Stimulated activated CD4-positive, alpha-beta T cell treated with anti-CD3 and anti-CD28 coated beads, Interleukin-12 subunit alpha, Interleukin-12 subunit beta, amount 100 ng/mL, for 4 hours (primary cell): ENCODE results near the gene NME8.
"Not testable (repeated sequence)": the region's sequence is repeated elsewhere in the genome, so short reads cannot be mapped to it uniquely, and the experiment has no call there.

Source experiments
- DNase-seq: peaks from one replicate; pipeline ENCODE4 v3.0.0-alpha.2; 2020

Gene NME8, protein sequence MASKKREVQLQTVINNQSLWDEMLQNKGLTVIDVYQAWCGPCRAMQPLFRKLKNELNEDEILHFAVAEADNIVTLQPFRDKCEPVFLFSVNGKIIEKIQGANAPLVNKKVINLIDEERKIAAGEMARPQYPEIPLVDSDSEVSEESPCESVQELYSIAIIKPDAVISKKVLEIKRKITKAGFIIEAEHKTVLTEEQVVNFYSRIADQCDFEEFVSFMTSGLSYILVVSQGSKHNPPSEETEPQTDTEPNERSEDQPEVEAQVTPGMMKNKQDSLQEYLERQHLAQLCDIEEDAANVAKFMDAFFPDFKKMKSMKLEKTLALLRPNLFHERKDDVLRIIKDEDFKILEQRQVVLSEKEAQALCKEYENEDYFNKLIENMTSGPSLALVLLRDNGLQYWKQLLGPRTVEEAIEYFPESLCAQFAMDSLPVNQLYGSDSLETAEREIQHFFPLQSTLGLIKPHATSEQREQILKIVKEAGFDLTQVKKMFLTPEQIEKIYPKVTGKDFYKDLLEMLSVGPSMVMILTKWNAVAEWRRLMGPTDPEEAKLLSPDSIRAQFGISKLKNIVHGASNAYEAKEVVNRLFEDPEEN

DNA sequence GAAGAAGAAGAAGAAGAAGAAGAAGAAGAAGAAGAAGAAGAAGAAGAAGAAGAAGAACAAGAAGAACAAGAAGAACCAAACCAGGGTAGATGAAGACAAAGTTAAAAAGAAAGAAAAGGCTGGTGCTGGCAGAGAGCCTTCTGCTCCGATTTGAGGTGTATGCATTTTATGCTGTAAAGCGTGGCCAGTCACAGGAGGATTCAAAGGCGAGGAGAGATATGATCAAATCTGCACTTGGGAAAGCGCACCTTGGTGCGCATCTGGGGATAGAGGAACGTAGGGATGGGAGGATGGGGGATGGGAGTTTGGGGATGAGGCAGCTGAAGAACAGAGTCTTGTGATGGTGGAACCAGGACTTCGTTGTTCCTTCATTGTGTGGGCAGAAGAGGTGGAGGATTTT, at the start of gene NME8:
TSS of gene NME8 (plus strand) at position 301 of the 400 bp plus-strand sequence. CDS start 1,670 bp downstream, outside the sequence.
- DNase-seq = no peak

DNA sequence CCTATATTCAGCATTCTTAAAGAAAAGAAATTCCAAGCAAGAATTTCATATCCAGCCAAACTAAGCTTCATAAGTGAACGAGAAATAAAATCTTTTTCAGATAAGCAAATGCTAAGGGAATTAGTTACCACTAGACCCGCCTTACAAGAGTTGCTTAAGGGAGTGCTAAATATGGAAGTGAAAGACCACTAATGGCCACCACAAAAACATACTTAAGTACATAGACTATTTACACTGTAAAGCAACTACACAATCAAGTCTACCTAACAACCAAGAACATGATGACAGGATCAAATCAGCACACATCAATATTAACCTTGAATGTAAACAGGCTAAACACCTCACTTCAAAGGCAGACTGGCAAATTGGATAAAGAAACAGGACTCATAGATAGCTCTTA, 42.2 kb upstream of the NME8 start:
- no peak for DNase-seq

DNA sequence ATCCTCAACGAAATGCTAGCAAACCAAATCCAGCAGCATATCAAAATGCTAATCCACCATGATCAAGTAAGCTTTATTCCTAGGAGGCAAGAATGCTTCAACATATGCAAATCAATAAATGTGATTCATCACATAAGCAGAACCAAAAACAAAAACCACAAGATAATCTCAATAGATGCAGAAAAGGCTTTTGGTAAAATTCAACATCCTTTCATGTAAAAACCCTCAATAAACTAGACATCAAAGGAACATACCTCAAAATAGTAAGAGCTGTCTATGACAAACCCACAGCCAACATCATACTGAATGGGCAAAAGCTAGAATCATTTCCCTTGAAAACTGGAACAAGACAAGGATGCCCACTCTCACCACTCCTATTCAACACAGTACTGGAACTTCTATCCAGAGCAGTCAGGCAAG, 36.2 kb upstream of the NME8 start:
- DNase-seq = not testable (repeated sequence)

DNA sequence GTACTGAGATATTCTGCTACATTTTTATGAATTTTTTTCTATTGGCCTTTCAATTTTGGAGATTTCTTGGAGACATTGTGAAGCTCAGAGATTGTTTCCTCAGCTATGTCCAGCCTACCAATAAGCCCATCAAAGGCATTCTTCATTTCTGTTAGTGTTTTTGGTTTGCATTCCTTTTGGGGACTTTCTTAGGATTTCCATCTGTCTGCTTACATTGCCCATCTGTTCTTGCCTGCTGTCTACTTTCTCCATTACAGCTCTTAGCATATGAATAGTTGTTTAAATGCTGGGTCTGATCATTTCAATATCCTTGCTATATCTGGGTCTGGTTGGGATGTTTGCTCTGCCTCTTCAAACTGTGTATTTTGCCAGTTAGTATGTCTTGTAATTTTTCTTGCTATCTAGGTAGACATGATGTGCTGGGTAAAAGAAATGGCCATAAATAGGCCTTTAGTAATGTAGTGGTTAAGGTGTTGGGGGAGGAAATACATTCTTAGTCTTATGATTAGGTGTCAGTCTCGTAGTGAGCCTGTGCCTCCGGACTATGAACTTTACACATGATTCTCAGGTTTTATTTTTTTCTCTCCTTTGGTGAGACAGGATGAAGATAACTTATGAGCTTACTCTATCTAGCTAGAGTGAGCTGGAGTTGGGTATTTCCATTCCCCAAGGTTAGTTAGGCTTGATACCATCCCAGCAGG, 32.6 kb upstream of the NME8 start:
- DNase-seq = no peak

DNA sequence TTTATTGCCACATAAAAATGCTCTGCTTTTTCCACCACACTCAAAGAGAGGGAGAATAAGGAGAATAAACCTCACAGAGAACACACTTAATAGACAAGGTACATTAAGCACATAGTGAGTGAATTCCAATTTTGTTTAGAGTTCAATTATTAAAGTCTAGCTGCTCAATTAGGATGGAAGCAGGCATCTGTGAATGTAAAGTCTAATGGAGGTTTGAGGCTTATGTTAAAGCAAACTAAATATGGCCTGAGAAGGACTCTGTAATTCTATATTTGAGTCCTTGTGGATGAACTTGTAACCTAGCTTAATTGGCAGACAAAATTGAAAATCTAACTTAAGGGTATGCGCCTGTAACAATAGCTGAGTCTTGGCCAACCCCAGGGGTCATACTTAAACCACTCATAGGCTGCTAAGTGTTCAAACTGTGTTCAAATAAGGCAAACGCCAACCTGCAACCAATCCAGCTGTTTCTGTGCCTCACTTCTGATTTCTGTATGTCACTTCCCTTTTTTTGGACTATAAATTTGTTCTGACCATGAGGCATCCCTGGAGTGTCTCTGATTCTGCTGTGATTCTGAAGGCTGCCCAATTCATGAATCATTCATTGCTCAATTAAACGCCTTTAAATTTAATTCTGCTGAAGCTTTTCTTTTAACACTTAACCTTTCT, 31.3 kb upstream of the NME8 start:
- no peak for DNase-seq

DNA sequence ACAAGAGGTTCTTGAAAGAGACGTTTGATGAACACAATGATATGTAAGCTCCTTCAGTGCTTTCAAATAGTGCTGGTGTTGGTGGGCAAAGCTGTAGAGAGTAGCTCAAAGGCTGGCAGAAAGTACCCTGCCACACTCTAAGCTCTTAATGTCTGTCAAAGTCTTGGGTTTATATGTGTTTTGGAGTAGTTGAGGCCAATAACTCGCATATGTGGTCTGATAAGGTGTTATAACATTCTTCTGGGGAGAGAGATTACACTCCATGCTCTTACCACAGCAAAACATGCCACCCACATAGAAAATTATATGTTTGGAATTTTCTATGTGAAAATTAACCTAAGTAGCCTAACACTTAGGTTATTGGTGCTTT, 30.8 kb upstream of the NME8 start:
- DNase-seq = no peak

DNA sequence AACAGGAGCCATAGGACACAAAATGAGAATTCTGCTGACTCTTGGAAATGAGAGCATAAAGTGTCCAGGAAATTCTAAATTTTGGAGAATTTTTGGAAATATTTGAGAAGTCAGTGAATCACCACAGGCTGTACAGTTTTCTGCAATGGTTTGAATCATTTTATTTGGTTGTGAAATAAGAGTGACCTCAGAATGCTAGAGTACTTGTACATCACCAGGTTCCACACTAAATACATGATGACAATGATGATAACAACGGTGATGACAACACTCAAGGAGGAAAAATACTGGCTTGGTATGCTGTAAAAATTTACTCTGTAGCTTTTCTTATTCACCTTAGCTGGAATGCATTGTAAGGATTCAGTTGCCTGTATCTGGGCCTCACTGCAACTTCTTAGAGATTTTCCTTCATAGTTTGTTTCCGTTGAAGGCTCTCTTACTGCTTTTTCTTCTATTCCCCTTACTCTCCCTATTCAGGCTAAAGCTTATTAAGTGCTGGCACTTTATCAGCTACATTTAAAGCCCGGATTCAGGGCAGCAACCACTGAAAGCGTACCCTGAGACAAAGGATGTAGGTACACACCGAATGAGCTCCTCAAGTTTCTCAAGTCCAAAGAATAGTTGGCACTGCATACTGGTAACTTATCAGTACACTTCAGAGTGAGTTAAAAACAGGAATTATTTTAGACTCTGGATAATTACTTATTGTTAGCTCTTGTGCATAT, 30.2 kb upstream of the NME8 start:
- DNase-seq = no peak

DNA sequence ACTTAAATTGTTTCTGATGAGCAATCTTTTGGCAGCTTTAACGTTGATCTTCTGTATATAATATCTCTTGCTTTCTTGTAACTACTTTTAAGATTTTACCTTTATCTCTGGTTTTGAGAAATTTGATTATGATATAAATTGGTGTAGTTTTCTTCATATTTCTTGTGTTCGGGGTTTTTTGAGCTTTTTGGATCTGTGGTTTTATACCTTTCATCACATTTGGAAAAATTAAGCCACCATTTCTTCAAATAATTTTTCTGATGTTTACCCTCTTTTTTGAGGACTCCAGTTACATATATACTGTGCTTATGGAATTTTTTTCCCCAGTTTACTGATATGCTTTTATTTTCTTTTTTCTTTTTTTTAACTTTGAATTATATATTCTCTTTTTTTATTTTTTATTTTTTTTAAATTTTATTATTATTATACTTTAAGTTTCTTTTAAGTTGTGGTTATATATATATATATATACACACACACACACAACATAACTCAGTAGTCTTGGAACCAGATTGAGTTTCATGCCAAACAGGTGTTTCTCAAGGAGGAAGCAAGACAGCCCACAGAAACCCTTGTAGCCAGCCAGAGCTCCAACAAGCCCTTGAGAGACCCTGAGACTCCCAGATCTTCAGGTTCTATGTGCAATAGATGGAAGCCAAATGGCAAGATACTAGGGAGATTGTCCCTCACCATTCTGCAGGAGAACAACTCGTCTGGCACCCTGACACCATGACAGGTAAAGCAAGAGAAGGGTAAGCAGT, 27.5 kb upstream of the NME8 start:
- no peak for DNase-seq

DNA sequence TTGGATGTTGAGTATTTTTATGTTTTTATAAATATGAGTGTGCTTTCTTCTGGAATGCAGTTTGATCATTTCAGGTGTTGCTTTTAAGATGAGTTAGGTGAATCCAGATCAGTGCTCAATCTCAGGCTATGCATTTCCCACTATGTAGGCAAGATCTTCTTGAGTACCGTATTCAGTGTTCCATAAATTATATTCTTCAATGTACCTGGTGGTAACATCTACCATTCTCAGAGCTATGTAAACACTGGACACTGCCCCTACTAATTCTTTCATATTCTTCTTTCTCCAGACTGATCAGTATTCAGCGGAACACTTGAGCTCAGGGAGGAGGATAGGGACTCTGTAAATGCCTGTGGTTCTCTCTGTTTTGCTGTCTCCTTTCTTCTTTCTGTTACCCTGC, 25.5 kb upstream of the NME8 start:
- DNase-seq = no peak

DNA sequence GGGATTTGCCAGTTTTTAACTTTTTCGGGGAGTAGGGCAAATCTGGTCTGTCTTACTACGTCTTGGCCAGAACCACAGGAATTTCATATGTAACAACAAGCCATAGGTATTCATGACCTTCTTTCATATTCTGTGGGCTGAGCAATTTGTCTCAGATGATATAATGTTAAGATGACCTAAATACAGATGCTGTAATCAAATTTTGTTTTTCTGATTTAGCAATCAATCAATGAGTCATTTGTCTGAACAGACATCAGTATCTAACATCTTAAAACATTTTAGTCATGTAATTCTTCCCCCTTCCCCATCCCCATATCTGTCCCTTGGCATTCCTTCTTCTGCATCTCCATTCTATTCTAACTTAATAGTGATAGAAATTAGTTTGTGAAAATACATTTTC, 24.8 kb upstream of the NME8 start:
- no peak for DNase-seq

DNA sequence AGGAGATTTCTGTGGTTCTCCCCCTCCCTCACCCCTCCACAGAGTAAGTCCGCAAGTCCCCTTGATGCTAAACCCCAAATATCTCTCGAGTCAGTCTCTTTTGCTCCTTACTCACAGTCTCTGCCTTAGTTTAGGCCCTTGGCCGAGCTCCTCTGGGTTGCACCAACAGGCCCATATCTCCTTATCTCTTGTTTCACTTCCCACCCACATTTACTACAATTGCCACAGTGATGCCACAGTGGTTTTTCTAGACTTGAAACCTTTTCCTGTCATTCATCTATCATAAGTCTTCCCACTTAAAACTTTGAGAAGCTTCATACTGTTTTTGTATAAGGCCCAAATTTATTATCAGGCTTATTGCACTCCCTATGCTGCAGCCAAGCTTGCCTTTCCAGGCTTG, 23.4 kb upstream of the NME8 start:
- DNase-seq = no peak

DNA sequence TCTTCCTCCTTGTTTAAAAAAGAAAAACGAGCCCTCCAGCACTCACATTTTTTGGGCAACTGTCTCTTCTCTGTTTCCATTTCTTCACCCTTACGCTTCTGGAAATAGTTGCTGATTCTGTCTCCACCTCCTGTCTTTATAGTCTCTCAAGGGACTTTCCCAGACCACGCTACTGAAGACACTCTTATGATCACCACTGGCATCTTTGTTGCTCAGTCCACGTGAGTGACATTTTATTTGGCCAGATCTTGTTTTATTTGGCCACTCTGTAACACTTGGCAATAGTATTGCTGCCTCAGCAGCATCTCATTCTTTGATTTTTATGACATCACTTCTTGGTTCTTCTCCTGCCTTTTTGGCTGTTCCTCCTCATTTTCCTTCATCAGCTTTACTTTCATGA, 21.6 kb upstream of the NME8 start:
- DNase-seq = no peak

DNA sequence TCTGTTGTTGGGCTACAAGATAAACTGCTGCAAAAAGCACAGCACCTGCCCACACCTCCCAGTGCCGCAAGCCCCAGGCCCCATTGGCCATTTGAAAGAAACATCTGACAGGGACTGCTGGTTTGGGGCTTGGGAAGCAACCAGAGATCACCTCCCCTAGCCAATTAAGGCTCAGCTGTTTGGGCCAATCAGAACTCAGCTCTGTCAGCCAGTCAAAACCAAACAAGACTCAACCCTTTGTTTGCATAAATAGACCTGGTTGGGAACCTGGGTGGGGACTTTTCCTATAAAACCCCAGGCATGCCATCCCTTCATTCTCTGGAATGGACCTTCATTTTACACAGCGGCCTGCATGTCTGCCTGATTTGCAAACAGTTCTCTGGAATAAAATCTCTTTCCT, 17.2 kb upstream of the NME8 start:
- no peak for DNase-seq

DNA sequence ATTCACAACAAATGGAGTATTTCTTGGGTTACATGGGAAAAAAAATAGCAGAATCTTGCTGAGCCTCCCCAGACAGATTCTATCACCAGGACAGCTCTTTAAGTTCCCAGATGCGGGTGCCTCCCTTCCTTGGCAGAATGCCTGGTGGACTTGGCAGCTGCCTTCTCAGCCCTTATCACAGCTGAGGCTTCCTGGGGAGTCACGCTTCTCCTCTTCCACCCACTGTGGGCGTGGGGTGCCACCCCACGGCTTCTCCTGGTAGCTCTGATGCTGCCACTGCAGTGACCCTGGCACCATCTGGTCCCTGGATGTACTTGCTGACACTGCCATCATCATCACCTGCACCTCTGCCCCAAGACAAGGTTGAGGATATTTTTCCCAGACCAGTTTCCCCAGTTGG, 16.2 kb upstream of the NME8 start:
- no peak for DNase-seq

DNA sequence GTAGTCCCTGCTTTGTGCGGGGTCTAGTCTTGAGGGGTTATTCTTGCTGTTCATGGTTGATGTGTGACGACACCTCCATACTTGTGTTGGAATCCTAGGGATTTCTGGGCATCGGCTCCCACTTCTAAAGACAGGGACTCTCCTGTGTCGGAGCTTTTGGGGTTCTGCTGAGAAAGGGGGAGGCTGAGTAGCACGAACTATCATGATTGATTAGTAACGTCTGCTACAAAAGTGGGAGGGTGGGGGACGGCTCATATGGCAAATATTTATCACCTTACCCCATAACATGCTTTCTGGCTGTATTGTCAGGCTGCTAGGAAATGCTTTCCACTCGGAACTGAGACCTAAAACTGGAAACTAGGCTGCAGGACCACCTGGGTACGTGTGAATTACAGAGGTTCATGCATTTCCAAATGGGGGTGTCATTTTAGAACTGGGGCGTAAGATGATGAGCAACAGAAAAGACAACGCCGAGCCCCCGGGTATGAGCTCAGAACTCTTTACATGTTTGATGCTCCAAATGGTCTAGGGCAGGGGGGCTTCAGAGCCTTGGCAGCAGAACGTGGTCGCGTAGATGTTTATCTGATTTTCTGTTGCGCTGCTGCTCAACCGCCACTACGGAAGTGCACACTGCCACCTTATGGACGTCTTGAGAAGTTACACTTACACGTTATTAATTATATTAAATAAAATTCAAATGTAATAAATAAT, 15.1 kb upstream of the NME8 start:
- peak; percentile 26 for DNase-seq

DNA sequence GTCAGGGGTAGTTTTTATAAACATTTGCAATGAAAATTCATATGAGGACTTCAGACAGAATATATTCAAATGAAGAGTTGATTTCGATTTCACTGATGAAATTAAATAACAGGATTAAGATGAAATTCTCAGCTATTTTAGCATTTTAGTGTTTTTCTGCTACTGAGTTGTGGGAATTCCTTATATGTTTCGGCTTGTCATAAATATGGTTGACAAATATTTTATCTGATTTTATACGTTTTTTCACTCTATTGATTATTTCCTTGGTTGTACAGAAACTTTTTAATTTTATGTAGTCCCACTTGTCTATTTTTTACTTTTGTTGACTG, 14.6 kb upstream of the NME8 start:
- no peak for DNase-seq

DNA sequence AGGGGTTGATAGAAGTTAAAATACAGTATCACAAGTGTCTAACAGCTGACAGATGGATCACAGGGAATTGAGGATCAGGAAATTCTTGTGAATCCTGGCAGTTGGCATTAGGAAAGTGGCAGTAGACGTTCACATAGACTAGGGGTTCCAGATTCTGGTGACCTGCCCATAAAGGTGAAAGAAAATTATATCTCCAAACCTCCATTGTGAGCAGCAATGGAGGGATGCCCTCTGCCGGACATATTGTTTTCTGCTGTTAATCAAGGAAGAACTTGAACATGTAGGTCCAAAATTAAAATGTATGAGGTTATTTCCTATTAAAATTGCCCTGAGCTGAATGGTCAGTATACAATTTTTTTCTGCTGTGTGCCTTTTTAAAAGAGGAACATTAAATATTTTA, 5.1 kb downstream of the NME8 start:
- DNase-seq = no peak

DNA sequence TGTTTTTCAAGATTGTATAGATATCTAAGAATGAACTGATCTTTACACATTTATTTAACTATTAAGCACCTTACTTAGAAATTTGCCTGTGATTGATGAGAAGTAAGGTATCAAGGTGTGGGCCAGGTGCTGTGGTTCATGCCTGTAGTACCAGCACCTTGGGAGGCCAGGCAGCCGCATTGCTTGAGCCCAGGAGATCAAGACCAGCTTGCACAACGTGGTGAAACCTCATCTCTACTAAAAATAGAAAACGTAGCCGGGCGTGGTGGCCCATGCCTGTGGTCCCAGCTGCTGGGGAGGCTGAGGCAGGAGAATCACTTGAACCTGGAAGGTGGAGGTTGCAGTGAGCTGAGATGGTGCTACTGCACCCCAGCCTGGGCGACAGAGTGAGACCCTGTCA, 33.7 kb downstream of the NME8 start:
- no peak for DNase-seq

DNA sequence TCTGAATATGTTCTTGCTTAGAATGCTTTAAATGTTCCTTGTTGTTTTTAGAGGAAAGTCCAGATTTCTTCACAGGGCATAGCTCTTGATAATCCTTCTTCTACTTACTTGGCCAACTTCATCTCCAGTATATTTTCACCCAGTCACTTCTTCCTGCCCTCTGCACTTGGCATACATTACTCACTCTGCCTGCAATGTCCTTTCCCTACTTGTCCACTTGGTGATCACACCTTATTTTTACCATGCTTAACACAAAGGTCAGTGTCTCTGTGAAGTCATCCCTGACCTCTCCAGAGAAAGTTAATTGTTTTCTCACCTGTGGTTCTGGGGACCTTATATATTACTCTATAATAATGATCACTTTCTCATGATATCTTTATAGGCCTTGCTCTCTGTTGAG, 45.0 kb downstream of the NME8 start:
- DNase-seq = no peak

DNA sequence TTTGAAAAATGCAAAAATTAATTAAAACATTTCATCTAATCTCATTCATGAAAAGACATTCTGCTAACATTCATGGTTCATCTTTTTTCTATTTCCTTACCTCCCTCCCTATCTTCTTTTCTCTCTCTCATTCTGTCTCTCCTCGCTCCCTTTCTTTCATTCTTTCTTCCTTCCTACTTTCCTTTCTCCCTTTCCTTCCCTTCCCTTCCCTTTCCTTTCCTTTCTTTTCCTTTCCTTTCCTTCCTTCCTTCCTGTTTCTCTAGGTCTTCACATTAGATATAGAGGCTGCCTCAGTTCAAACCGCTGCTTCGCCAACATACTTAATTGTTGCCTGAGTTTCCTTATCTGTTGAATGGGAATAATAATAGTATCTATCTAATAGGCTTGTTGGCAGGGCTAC, 46.3 kb downstream of the NME8 start:
- DNase-seq = no peak

DNA sequence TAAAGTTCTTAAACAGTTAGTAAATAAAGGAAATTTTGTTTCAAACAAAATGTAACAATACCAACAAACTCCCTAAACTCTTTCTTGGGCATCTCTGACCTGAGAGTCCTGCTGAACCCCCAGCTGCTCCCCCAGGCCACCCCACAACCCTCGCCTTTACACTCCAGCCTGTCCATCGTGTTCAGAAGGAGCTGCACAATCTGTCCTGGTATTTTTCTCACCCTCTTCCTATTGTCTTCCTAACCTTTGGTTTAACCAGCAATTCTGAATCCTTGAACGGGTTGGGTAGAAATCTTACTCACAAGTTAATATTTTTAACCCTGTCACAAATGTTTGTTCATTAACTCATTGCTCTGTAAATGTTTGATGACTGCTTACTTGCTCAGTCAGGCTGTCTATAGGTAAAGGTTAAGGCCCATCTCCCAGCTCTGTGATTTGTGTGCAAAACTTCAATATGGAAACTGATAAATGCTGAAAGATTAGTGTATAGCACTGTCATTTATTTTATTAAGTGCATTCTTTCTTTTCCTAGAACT, 51.4 kb downstream of the NME8 start:
- DNase-seq = no peak
